Subcutaneous adipose tissue (tissue), 4 donors: ENCODE results near the gene ZC3H12A. TPM values are rescaled to one million over a fixed set of nuclear protein-coding genes. Genes with fewer than 3 reads are reported as not detected.

Source experiments
- total RNA-seq, 4 donors: library from RNA; depleted of rRNA; stranded (reverse); fragments of >200 nt; gene quantifications; one replicate each; pipeline ENCODE4 v1.1.0, GENCODE V29; 2016
- TF ChIP-seq, protein P1 (sequence below): fragments of 450-650 bp; IDR thresholded peaks from one replicate; pipeline ENCODE4 v1.5.1; 2016; ENCODE audit warnings: low read depth, mild to moderate bottlenecking, control low read depth, antibody characterized with exemption, moderate library complexity

ZC3H12A gene
- total RNA-seq, 4 donors from 2014 or later: 3.2 to 17.3 (median 5.3) TPM

DNA sequence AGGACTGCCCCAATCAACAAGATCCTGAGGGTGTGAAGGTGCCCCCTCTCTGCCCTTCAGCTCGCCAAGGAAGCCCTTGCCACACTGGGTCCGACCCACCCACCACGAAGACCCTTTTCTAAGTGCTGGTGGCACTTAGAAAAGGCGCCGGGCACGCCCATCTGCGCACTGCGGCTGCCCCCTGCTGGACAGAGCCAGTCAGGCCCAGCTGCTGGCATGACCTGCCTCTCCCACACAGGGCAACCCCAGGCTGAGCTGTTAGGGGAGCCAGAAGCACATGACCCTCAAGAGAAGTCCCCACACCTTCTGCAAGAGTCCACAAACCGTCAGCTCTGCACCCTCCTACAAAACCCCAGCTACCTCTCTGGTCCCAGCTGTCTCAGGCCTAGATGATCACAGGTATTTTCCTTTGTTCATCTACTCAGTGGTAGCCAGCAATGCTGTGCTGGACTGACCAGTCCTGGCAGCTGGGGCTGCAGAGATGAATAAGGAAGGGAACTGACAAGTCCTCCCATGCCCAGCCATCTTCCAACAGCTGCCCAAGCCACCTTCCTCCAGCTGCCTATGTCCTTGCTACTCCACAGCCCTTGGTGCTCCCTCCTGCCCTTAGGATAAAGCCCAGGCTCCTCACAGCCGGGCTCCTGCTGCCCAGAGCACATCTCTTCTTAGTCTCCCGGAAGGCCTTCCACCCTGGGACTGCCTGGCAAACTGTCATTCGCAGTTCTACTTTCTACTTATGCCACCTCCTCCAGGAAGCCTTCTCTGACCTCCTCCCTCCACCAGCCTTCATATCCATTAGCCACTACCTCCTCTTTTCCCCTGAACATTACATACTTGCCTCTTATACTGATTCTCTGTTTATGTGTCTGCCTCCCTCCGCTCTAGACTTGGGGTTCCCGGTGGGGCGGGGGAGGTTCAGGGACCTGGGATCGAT lies 39.8 kb upstream of the ZC3H12A start:
- TF ChIP-seq, protein P1, sequence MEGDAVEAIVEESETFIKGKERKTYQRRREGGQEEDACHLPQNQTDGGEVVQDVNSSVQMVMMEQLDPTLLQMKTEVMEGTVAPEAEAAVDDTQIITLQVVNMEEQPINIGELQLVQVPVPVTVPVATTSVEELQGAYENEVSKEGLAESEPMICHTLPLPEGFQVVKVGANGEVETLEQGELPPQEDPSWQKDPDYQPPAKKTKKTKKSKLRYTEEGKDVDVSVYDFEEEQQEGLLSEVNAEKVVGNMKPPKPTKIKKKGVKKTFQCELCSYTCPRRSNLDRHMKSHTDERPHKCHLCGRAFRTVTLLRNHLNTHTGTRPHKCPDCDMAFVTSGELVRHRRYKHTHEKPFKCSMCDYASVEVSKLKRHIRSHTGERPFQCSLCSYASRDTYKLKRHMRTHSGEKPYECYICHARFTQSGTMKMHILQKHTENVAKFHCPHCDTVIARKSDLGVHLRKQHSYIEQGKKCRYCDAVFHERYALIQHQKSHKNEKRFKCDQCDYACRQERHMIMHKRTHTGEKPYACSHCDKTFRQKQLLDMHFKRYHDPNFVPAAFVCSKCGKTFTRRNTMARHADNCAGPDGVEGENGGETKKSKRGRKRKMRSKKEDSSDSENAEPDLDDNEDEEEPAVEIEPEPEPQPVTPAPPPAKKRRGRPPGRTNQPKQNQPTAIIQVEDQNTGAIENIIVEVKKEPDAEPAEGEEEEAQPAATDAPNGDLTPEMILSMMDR: no peak

DNA sequence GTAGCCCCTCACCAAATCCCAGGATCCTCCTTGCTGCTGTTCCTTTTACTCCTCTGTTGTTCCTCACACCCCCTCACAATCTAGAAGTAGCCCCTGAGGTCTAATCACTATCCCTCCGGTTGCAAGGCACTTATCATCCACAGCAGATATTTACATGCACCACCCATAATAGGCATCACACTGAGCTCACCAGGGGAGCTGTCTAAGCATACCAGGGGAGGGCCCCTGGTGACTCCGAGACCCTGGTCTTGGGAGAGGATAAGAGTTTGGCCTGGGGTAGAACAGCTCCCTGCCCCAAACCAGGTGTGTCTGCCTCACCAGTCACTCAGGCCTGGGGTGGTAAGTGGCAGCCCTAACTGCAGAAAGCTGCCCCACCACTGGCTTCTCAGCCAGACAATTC lies 37.3 kb upstream of the ZC3H12A start:
- TF ChIP-seq, protein P1: no peak

- TF ChIP-seq, protein P1: no peak
Observed at GRCh38 chr1:37438037-37438868, 36.1 kb upstream of the ZC3H12A start.

- TF ChIP-seq, protein P1: no peak
Observed at GRCh38 chr1:37438869-37439343, 35.5 kb upstream of the ZC3H12A start.

- TF ChIP-seq, protein P1: no peak
Observed at GRCh38 chr1:37439349-37439995, 34.9 kb upstream of the ZC3H12A start.

DNA sequence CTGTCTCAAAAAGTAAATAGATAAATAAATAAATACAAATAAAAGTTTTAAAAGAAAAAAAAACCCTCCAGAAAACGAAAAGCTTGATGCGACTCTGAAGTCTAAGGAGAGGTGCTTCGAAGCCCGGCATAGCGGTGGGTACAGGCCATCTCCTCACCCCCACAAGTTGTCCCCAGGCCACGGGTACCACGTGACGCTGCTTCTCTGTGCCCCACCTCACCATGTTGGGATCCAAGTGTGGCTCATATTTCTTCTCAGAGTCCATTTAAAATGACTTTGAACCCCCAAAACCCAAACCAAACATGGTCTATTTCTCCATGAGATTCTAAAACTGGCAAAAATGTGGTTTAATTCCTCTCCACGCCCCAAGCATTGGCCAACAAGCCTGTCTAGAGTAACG lies 32.9 kb upstream of the ZC3H12A start:
- TF ChIP-seq, protein P1: no peak
